Hepatocyte (in vitro differentiated cells): Measurements from ENCODE around the gene DCLK2.

Experiments used
- EZH2 ChIP-seq: fragments of 200-600 bp; sonication (generic); IDR thresholded peaks from 2 replicates; pipeline ENCODE4 v1.6.1; 2016; ENCODE audit warnings: antibody characterized with exemption, mild to moderate bottlenecking, borderline replicate concordance
- EZH2phosphoT487 ChIP-seq: fragments of 200-600 bp; sonication (generic); IDR thresholded peaks from one replicate; pipeline ENCODE4 v1.6.1; 2018; ENCODE audit warnings: antibody characterized with exemption, mild to moderate bottlenecking, low read depth, moderate library complexity; ENCODE audit not compliant: unreplicated experiment, severe bottlenecking
- TF ChIP-seq, protein P1 (sequence below): fragments of 200-600 bp; sonication (generic); IDR thresholded peaks from 2 replicates; pipeline ENCODE4 v1.5.1; 2016; ENCODE audit warnings: antibody characterized with exemption, mild to moderate bottlenecking; ENCODE audit not compliant: poor library complexity

GRCh38 chr4:150078041-150078578 lies at the start of gene DCLK2:
- TF ChIP-seq, protein P1, sequence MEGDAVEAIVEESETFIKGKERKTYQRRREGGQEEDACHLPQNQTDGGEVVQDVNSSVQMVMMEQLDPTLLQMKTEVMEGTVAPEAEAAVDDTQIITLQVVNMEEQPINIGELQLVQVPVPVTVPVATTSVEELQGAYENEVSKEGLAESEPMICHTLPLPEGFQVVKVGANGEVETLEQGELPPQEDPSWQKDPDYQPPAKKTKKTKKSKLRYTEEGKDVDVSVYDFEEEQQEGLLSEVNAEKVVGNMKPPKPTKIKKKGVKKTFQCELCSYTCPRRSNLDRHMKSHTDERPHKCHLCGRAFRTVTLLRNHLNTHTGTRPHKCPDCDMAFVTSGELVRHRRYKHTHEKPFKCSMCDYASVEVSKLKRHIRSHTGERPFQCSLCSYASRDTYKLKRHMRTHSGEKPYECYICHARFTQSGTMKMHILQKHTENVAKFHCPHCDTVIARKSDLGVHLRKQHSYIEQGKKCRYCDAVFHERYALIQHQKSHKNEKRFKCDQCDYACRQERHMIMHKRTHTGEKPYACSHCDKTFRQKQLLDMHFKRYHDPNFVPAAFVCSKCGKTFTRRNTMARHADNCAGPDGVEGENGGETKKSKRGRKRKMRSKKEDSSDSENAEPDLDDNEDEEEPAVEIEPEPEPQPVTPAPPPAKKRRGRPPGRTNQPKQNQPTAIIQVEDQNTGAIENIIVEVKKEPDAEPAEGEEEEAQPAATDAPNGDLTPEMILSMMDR = no peak
- TF ChIP-seq EZH2 = no peak
- TF ChIP-seq EZH2phosphoT487 = no peak
